GM12878 (cell line): Measurements from ENCODE around the gene MRC2. TPM values are rescaled to one million over a fixed set of nuclear protein-coding genes. Genes with fewer than 3 reads are reported as not detected.

Experiments
- ATAC-seq: fragments of 200-7000 bp; cut with Tn5 transposase; 3 replicates; pipeline ENCODE4 v1.9.1; 2020; ENCODE audit warnings: mild to moderate bottlenecking, moderate library complexity
- BruUV-seq: library from RNA; stranded (reverse); fragments of 400-500 nt; replicated peaks from 2 replicates; lab custom pipeline; 2021; lab: Mats Ljungman, UMichigan
- CTCF ChIA-PET: fragments of 300-600 bp; sonication (Branson Sonifier 250); formaldehyde crosslinking; extraction: SDS; loops from one replicate; lab custom pipeline; 2021; ENCODE audit warnings: inconsistent platforms; lab: Yijun Ruan, JAX
- POLR2A ChIA-PET: fragments of 350-600 bp; formaldehyde crosslinking; extraction: SDS; loops from one replicate; lab custom pipeline; 2021; ENCODE audit warnings: inconsistent platforms; lab: Charles Lee
- RAD21 ChIA-PET: fragments of 300-600 bp; sonication (Branson Sonifier 250); formaldehyde crosslinking; loops from one replicate; lab custom pipeline; 2023; ENCODE audit warnings: antibody characterized with exemption; ENCODE audit not compliant: unreplicated experiment; lab: Charles Lee
- SMC1A ChIA-PET: fragments of 300-600 bp; sonication (Branson Sonifier 250); formaldehyde crosslinking; loops from one replicate; lab custom pipeline; 2023; ENCODE audit not compliant: unreplicated experiment, uncharacterized antibody; lab: Charles Lee
- DNase-seq: peaks from one replicate; pipeline ENCODE4 v3.0.0-alpha.2; 2011; ENCODE audit warnings: low read depth, low spot score
- FAIRE-seq: peaks from 3 replicates; lab custom pipeline; 2011; peaks lifted over from hg19 to GRCh38; lab: Jason Lieb, UNC
- H2AFZ ChIP-seq: 2 replicates; pipeline ENCODE4 v1.6.0; 2011; ENCODE audit warnings: low read depth, low read length, control low read depth; ENCODE audit not compliant: control insufficient read depth
- H3K27ac ChIP-seq: 2 replicates; pipeline ENCODE4 v1.5.1; 2011; ENCODE audit warnings: control low read depth; ENCODE audit not compliant: control insufficient read depth, insufficient read depth
- H3K27me3 ChIP-seq, 2 experiments: replicated peaks in 1 of 2; 2 replicates each; pipeline versions ENCODE4 v1.6.0 to v1.6.1; 2011; ENCODE audit warnings: low read length in 1 of 2; ENCODE audit not compliant: control insufficient read depth in 2 of 2, insufficient read depth in 2 of 2
- H3K36me3 ChIP-seq, 2 experiments: 2 replicates each; pipeline ENCODE4 v1.5.1; 2011; ENCODE audit warnings: low read length in 1 of 2; ENCODE audit not compliant: control insufficient read depth in 2 of 2, insufficient read depth in 2 of 2
- H3K4me1 ChIP-seq: 2 replicates; pipeline ENCODE4 v1.6.1; 2011; ENCODE audit warnings: mild to moderate bottlenecking, low read length, moderate library complexity, mixed read lengths; ENCODE audit not compliant: control insufficient read depth, insufficient read depth
- H3K4me2 ChIP-seq: 2 replicates; pipeline ENCODE4 v1.6.0; 2011; ENCODE audit warnings: control low read depth; ENCODE audit not compliant: control insufficient read depth, insufficient read depth
- H3K4me3 ChIP-seq: fragments of 200-600 bp; sonication (generic); 2 replicates; pipeline ENCODE4 v1.5.1; 2016
- H3K79me2 ChIP-seq: 2 replicates; pipeline ENCODE4 v1.6.0; 2011; ENCODE audit warnings: low read length; ENCODE audit not compliant: control insufficient read depth, insufficient read depth
- H3K9ac ChIP-seq: 2 replicates; pipeline ENCODE4 v1.8.0; 2011; ENCODE audit warnings: low read length, control low read depth, mixed read lengths; ENCODE audit not compliant: control insufficient read depth, insufficient read depth
- H3K9me3 ChIP-seq: replicated peaks from 3 replicates; pipeline ENCODE4 v1.5.1; 2011; ENCODE audit warnings: mild to moderate bottlenecking, low read length; ENCODE audit not compliant: control insufficient read depth, insufficient read depth
- H4K20me1 ChIP-seq: 2 replicates; pipeline ENCODE4 v1.6.0; 2011; ENCODE audit not compliant: control insufficient read depth, insufficient read depth
- FOS ChIP-seq: IDR thresholded peaks from 3 replicates; pipeline ENCODE4 v1.6.1; 2011; ENCODE audit warnings: borderline replicate concordance; ENCODE audit not compliant: insufficient read length; ENCODE audit errors: extremely low read depth
- HDGF ChIP-seq: fragments of 450-650 bp; IDR thresholded peaks from 2 replicates; pipeline ENCODE4 v1.6.1; 2016; ENCODE audit warnings: antibody characterized with exemption
- JUNB ChIP-seq: IDR thresholded peaks from 2 replicates; pipeline ENCODE4 v1.6.1; 2016; ENCODE audit warnings: antibody characterized with exemption, mild to moderate bottlenecking
- LARP7 ChIP-seq: fragments of 450-650 bp; IDR thresholded peaks from 2 replicates; pipeline ENCODE4 v1.6.1; 2017; ENCODE audit warnings: mild to moderate bottlenecking
- MEF2A ChIP-seq: IDR thresholded peaks from 2 replicates; pipeline ENCODE4 v1.6.1; 2011; ENCODE audit warnings: low read depth, mild to moderate bottlenecking, low read length, moderate library complexity; ENCODE audit not compliant: insufficient read depth
- MYB ChIP-seq: fragments of 150-350 bp; IDR thresholded peaks from 2 replicates; pipeline ENCODE4 v1.6.1; 2014; ENCODE audit warnings: mild to moderate bottlenecking, low read depth, low read length, borderline replicate concordance
- RUNX3 ChIP-seq: IDR thresholded peaks from 2 replicates; pipeline ENCODE4 v1.6.1; 2012; ENCODE audit warnings: low read length, inconsistent platforms
- ZNF274 ChIP-seq: IDR thresholded peaks from one replicate; pipeline ENCODE4 v1.8.0; 2011; ENCODE audit not compliant: insufficient read length, insufficient read depth
- WGBS: methylation state at CpG from one replicate; pipeline ENCODE4 v1.1.6; 2016; ENCODE audit warnings: low lambda C conversion rate; ENCODE audit not compliant: insufficient replicate concordance, insufficient coverage; ENCODE audit errors: missing lambda C conversion rate; 5-methylcytosine and 5-hydroxymethylcytosine counted together
- in situ Hi-C: fragments of 300-500 bp; cut with MboI; formaldehyde crosslinking; loops from 9 replicates; pipeline ENCODE4 v1.14.3; 2018; ENCODE audit warnings: mixed read lengths
- intact Hi-C: fragments of 100-400 bp; cut with micrococcal nuclease; formaldehyde crosslinking; loops from one replicate; pipeline ENCODE4 v1.14.2; 2022; ENCODE audit not compliant: unreplicated experiment
- polyA plus RNA-seq, 11 experiments: library from polyadenylated mRNA; depleted of rRNA in 4 of 11; unstranded in 6 of 11; stranded (reverse) in 5 of 11; fragments of >200 nt; fragmentation: Nextera tagmentation in 4 of 11; fragmentation: Illumina TruSeq in 1 of 11; extraction: Ambion mirVana in 4 of 11; extraction: Trizol in 1 of 11; gene quantifications; 1 replicate in 1 of 11; 2 replicates in 10 of 11; pipeline versions ENCODE4 v1.2.1 to v1.2.3, GENCODE V29; 2011 to 2016; ENCODE audit warnings: inconsistent platforms in 2 of 11, missing spikeins in 2 of 11, low read depth in 1 of 11
- total RNA-seq, 4 experiments: library from RNA; depleted of rRNA in 3 of 4; stranded (reverse); fragments of >200 nt in 3 of 4; fragmentation: Illumina TruSeq in 1 of 4; extraction: Trizol in 1 of 4; gene quantifications; 2 replicates each; pipeline versions ENCODE4 v1.2.1 to v1.2.3, GENCODE V29; 2013 to 2021
- TF ChIP-seq, protein P1 (sequence below): fragments of 450-650 bp; formaldehyde crosslinking; IDR thresholded peaks from 2 replicates; pipeline ENCODE4 v1.4.0; 2020; ENCODE audit warnings: mild to moderate bottlenecking, moderate library complexity

The MRC2 gene
- total and polyA plus RNA-seq, 10 of the 15 experiments (the other 5 are each of a cell fraction or from before 2014, with no cell fraction given), result 0.04 to 0.96 (median 0.30) TPM; not detected in 1

- POLR2A ChIA-PET, result interaction anchor here (0.6 kb wide), 1 partner anchor 56 kb away, joined by 4 read pairs; no protein-coding TSS in a partner anchor
Observed at GRCh38 chr17:62655656-62656055, 28.2 kb downstream of the MRC2 start.

More at GRCh38 chr17:62655656-62656055, 28.2 kb downstream of the MRC2 start:
- Histone ChIP-seq H3K4me2 (no peak overlapping the region), H3K79me2 (no peaks in the 10 kb centered on the region), H3K9ac (no peak overlapping the region), H3K4me1 (peaks cover 16% of the 10 kb centered on the region), H3K9me3 (peaks cover 3% of the 10 kb centered on the region; the same call in 1 of the 3 replicates), H3K36me3 (no peaks in the 10 kb centered on the region), H4K20me1 (no peaks in the 10 kb centered on the region)
- no peak for FAIRE-seq
- ChIA-PET SMC1A (no interaction called here), CTCF (no interaction called here), RAD21 (no interaction called here)
- no TSS peak for BruUV-seq
- 93% methylated on average over 6 of the region's 6 CpGs for WGBS
- no peak for ATAC-seq
- no peak for DNase-seq
- TF ChIP-seq LARP7 (no peak), MYB (no peak), MEF2A (no peak), FOS (no peak), HDGF (no peak), RUNX3 (no peak), JUNB (no peak), ZNF274 (no peak)
- TF ChIP-seq, protein P1, sequence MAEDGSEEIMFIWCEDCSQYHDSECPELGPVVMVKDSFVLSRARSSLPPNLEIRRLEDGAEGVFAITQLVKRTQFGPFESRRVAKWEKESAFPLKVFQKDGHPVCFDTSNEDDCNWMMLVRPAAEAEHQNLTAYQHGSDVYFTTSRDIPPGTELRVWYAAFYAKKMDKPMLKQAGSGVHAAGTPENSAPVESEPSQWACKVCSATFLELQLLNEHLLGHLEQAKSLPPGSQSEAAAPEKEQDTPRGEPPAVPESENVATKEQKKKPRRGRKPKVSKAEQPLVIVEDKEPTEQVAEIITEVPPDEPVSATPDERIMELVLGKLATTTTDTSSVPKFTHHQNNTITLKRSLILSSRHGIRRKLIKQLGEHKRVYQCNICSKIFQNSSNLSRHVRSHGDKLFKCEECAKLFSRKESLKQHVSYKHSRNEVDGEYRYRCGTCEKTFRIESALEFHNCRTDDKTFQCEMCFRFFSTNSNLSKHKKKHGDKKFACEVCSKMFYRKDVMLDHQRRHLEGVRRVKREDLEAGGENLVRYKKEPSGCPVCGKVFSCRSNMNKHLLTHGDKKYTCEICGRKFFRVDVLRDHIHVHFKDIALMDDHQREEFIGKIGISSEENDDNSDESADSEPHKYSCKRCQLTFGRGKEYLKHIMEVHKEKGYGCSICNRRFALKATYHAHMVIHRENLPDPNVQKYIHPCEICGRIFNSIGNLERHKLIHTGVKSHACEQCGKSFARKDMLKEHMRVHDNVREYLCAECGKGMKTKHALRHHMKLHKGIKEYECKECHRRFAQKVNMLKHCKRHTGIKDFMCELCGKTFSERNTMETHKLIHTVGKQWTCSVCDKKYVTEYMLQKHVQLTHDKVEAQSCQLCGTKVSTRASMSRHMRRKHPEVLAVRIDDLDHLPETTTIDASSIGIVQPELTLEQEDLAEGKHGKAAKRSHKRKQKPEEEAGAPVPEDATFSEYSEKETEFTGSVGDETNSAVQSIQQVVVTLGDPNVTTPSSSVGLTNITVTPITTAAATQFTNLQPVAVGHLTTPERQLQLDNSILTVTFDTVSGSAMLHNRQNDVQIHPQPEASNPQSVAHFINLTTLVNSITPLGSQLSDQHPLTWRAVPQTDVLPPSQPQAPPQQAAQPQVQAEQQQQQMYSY (CRISPR knock-in tag), result no peak
- TF ChIP-seq, all 136 proteins: peak for 0
- H3K27me3 ChIP-seq, result no peaks in the 10 kb centered on the region
- intact Hi-C loops, result no loop called here
- no peak overlapping the region for H2AFZ ChIP-seq
- in situ Hi-C loops, result no loop called here
- no peak overlapping the region for H3K27ac ChIP-seq
- no peak overlapping the region for H3K4me3 ChIP-seq
